HG02981 (cell line): ENCODE data around the gene ABHD16A.

Source experiments
- ATAC-seq: cut with Tn5 transposase; IDR thresholded peaks from one replicate; pipeline ENCODE4 v1.9.1; 2021; ENCODE audit warnings: mild to moderate bottlenecking, moderate library complexity; ENCODE audit not compliant: unreplicated experiment

The ABHD16A gene

DNA sequence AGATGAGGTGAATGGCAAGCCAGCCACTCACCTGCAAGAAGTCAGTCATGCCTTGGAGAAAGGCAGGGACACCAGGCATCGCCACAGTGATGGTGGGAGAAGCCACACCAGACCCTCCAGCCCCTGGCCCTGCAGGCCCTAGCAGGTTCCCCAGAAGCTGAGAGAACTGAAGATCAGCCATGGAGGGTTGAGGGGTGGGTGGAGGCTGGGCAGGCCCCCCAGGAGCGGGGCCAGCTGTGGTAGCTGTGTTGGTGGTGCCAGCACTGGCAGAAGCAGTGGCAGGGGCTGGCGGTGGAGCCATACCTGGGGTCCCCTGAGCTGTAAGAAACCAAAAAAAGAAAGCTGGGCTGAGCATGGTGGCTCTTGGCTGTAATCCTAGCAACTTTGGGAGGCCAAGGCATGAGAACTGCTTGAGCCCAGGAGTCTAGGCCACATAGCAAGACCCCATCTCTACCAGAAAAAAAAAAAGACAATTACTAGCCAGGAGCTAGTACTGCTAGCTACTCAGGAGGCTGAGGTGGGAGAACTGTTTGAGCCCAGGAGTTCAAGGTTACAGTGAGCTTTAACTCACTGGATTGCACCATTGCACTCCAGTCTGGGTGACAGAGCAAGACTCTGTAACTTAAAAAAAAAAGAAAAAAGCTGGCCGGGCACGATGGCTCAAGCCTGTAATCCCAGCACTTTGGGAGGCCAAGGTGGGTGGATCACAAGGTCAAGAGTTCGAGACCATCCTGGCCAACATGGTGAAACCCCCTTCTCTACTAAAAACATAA is 60.1 kb downstream of the ABHD16A start:
- no peak for ATAC-seq

GRCh38 chr6:31641370-31641769 is 61.8 kb downstream of the ABHD16A start:
- ATAC-seq: no peak

DNA sequence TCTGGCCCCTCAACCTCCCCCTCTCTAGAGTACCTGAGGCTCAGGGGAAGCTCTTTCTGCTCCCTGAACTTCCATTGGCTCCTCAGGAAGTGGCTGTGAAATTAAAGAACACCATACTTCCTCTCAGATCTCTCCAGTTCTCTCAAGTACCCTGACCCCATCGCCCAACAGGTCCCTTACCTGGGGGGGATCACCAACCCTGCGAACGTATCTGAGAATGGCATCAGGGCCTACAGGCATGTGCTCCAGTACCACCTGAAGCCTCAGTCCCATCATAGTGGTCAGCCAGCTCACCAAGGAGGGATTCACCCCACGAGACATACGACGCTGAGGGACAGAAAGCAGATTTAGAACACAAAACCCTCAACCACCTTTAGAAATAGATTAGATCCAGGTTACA is 62.5 kb downstream of the ABHD16A start:
- no peak for ATAC-seq

DNA sequence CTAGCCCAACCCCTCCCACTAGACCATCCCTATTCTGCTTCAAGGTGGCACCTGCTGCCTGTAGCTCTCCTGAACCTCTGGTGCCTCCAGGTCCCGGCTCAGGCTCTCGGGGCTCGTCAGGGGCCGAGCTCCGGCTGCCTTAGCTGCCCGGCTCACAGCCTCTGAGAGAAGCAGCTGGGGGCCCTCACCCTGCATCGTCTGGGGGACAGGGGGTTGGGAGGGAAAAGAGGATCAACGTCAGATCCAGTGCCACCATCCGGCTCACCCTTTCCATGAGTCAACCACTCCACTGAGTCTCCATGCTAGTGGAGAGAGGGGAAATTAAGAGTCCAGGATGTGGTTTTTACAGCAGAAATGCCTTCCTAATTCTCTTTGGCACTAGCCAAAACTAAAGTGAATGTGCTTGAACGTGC is 63.7 kb downstream of the ABHD16A start:
- no peak for ATAC-seq

DNA sequence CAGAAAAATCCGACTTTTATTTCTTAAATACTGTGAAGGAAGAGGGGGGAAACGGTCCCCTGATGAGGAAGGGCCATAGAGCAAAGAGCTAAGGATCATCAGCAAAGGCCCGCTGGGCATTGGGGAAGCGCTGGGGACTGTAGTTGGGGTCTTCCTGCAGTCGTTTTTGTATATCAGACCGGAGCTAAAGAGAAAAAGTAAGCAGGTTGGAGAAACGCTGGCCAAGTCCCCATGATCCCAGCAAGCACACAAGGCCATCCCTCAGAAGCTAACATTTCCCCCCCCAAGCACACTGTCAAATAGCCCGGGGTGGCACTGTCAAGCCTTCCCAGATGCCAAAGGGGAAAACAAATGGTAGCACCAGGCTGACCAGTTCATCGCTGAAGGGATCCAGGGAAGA is 64.1 kb downstream of the ABHD16A start:
- no peak for ATAC-seq
